Left colon (tissue), 2 donors: ENCODE data around the gene TMSB10. TPM values are rescaled to one million over a fixed set of nuclear protein-coding genes. Genes with fewer than 3 reads are reported as not detected.
"Not testable (repeated sequence)": the region's sequence is repeated elsewhere in the genome, so short reads cannot be mapped to it uniquely, and the experiment has no call there.

Source experiments
- ATAC-seq: fragments of 200-7000 bp; cut with Tn5 transposase; one replicate; pipeline ENCODE4 v1.9.1; 2020; ENCODE audit warnings: mild to moderate bottlenecking, moderate library complexity
- DNase-seq, 2 donors: peaks; one replicate each; pipeline ENCODE4 v3.0.0-alpha.2; 2020
- intact Hi-C, 2 donors: fragments of 100-400 bp; cut with DNase I in 1 of 2; cut with micrococcal nuclease in 1 of 2; formaldehyde crosslinking; loops; one replicate each; pipeline versions ENCODE4 v1.11.2 to v1.14.0; 2022; cut with DNase I, micrococcal nuclease
- long read RNA-seq: library from polyadenylated mRNA; unstranded; transcript quantifications from one replicate; pipeline ENCODE4 v2.0.0, GENCODE V29; 2021
- total RNA-seq, 2 donors: library from RNA; stranded (reverse); fragmentation: NEBNext Ultra II Directional; extraction: Animal tissue kit (Norgen Biotek cat#: 25700); gene quantifications; one replicate each; pipeline ENCODE4 v1.2.1, GENCODE V29; 2021
- donor health status: DM: no; HTN: no; CAD: no.
- donor health status: DM: yes; HTN: yes; CAD: no.

Gene TMSB10
- 1,000 to 10,000 TPM; 1,780 to 2,331 TPM for total RNA-seq
- long read RNA-seq, transcript TMSB10-201 (3 exons, 496 nt) = major isoform, 441 of 474 reads
- long read RNA-seq, partial matches to known transcripts = 28 of 474 reads
- long read RNA-seq, other reads (novel, unspliced or antisense) = 5 of 474 reads

GRCh38 chr2:84905181-84906107 is at the start of gene TMSB10:
Gene TMSB10 (plus strand): TSS chr2:84905656.
- intact Hi-C loops = no loop called here
- DNase-seq (peak; percentile 90 to 94), ATAC-seq (peak; percentile 80)

DNA sequence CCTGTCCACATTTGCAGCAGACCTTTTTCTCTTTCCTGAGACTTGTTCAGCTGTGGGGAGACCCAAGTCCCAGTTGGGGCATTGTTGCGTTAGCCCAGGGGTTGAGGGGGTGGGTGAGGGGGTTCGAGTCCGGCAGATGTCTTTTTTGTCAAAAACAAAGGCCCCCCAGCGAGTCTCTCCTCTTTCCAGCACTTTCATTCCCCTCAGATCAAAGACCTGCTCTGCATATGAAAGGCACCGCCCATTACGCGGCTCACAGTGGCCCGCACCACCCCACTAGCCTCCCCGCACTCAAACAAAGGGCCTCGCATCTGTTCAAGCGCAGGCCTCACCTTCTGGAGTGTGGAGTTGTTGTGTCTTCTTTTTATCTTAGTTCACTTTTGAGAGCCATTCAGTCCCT is 49.7 kb upstream of the TMSB10 start:
- intact Hi-C loops = no loop called here
- no peak for DNase-seq
- ATAC-seq = no peak

GRCh38 chr2:84856787-84857186 is 48.7 kb upstream of the TMSB10 start:
- DNase-seq (no peak), ATAC-seq (peak; percentile 76)
- intact Hi-C loops = no loop called here

GRCh38 chr2:84857566-84857965 is 47.9 kb upstream of the TMSB10 start:
- intact Hi-C loops = no loop called here

DNA sequence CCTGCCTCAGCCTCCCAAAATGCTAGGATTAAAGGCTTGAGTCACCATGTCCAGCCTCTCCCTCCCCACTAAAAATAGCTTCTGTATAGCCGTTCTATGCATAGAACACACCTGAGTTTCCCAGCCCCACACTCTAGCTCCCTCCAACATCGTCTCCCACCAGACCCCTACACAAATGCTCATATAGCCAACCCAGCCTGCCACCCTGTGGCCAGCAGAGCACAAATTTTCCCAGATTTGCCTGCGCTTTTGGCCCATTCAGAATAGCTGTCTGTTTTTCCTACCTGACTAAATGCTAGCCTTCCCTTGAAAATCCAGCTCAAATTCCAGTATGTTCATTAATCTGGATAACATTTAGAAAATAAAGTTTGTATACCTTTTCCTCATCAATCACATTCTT is 47.3 kb upstream of the TMSB10 start:
- ATAC-seq (no peak), DNase-seq (no peak)
- intact Hi-C loops = no loop called here

More at GRCh38 chr2:84857566-84857965, 47.9 kb upstream of the TMSB10 start:
- DNase-seq (no peak), ATAC-seq (no peak)

DNA sequence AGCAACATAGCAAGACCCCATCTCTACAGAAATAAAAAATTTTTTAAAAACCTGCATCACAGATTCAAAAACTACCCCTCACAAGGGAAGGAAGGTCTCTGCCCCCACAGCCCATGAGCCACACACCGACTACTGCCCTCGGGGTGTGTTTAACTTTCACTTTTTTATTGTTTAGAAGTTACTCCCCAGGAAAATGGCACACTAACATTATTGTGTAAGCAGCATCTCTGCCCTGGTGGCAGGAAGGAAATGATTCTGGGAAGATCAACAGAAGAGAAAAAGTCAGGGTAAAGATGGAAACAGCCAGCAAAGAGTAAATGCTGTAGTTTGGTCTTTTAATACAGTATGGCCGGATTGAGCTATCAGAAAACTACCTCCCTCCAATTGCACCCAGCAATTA is 46.5 kb upstream of the TMSB10 start:
- ATAC-seq (peak; percentile 39), DNase-seq (no peak)
- intact Hi-C loops = no loop called here

DNA sequence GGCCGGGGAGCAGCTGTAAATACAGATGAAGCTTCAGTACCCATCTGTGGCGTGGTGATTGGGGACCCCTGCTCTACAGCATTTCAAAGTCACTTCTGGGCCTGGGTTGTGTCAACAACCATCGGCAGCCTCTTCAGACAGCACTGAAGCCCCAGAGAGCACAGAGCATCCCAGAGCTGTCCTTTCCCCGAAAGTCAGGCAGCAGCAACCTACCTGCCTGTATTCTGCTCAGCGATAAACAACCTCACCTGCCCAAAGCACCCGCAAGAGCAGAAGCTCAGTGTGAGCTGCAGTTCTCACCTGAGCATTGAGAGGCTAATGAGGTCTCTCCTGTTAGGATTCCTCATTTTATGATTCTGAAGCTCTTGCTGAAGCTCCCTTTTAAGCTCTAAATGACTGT is 43.9 kb upstream of the TMSB10 start:
- ATAC-seq (no peak), DNase-seq (no peak)
- intact Hi-C loops = no loop called here

DNA sequence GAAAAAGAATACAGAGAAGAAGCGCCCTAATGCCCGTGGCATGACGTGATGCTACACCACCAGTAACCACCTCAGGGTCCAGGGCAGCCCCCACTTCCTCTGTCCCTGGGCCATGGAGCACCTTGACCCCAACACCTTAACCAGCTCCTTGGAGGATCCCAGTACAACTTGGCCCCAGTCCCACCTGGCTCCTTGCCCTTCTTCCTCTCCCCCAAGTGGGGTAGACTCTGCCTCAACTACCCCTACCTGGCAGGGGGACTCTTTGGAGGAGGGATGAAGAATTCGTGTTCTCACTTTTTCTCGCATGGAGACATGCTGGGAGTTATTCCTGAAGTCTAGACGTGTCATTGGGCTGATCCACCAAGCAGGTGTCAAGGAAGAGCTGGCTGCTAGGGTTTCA is 43.5 kb upstream of the TMSB10 start:
- DNase-seq (no peak), ATAC-seq (no peak)
- intact Hi-C loops = no loop called here

GRCh38 chr2:84865181-84865783 is 40.2 kb upstream of the TMSB10 start:
- no peak for DNase-seq
- intact Hi-C loops = no loop called here
- peak; percentile 57 for ATAC-seq

GRCh38 chr2:84866122-84866521 is 39.3 kb upstream of the TMSB10 start:
- intact Hi-C loops = no loop called here
- no peak for DNase-seq

GRCh38 chr2:84868327-84868726 is 37.1 kb upstream of the TMSB10 start:
- DNase-seq, intact Hi-C loops, ATAC-seq: not testable (repeated sequence)

More at GRCh38 chr2:84866122-84866521, 39.3 kb upstream of the TMSB10 start:
- no peak for ATAC-seq

DNA sequence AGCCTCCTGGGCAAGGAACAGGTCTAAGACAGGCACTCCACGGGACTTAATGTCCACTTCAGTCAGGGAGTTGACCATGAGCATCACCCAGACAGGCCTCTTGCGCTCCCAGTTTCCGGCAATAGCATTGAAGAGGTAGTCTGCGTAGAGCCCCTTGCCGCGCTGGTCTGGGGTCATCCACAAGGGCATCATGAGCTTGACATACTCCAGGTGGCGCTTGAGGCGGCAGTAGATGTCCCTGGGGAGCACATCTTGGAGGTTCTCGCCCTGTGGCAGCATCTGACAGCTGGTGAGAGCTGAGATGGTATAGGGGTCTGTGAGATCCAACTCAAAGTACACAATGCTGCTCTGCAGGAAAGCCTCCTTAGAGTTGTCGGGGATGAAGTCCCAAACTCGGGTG is 35.1 kb upstream of the TMSB10 start:
- ATAC-seq (peak; percentile 15), DNase-seq (no peak)
- intact Hi-C loops = no loop called here

DNA sequence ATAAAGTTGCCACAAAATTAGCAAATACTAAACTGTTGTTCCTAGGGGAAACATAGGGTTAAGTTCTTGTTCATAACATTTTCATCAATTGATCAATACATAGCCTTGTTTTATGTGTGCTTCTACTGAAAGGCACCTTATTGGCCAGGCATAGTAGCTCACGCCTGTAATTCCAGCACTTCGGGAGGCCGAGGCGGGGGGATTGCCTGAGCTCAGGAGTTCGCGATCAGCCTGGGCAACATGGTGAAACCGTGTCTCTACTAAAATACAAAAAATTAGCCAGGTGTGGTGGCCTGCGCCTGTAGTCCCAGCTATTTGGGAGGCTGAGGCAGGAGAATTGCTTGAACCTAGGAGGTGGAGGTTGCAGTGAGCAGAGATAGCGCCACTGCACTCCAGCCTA is 32.8 kb upstream of the TMSB10 start:
- ATAC-seq, DNase-seq, intact Hi-C loops: not testable (repeated sequence)

DNA sequence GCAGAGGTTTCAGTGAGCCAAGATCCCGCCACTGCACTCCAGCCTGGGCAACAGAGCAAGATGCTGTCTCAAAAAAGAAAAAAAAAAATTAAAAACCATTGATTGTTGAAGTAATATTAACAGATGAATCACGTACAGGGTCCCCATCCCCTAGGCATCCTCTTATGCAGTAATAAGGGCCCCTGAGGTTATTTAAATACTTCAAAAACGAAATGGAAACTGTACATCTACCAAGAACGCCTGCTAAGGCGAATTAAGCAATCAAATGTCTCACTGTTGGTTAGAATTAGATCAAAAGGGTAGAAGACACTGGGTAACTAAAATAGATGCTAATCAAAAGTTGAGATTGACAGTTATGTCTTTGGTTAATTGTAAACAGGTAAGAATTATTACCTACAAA is 32.1 kb upstream of the TMSB10 start:
- intact Hi-C loops = no loop called here
- ATAC-seq = no peak
- no peak for DNase-seq

GRCh38 chr2:84874381-84875212 is 30.9 kb upstream of the TMSB10 start:
- no peak for ATAC-seq
- DNase-seq = no peak
- intact Hi-C loops = no loop called here

- DNase-seq = no peak
- ATAC-seq = no peak
- intact Hi-C loops = no loop called here
Measured at GRCh38 chr2:84875213-84875560, 30.3 kb upstream of the TMSB10 start.

DNA sequence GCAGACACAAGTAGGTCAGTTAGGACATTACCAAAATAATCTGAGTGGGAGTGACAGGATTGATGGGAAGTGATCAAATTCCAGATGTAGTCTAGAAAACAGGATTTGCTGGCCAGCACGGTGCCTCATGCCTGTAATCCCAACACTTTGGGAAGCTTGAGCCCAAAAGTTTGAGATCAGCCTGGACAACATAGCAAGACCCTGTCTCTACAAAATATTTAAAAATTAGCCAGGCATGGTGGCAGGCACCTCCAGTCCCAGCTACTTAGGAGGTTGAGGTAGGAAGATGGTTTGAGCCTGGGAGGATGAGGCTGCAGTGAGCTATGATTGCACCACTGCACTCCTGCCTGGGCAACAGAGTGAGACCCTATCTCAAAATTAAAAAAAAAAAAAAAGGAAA is 29.8 kb upstream of the TMSB10 start:
- ATAC-seq, intact Hi-C loops, DNase-seq: not testable (repeated sequence)

DNA sequence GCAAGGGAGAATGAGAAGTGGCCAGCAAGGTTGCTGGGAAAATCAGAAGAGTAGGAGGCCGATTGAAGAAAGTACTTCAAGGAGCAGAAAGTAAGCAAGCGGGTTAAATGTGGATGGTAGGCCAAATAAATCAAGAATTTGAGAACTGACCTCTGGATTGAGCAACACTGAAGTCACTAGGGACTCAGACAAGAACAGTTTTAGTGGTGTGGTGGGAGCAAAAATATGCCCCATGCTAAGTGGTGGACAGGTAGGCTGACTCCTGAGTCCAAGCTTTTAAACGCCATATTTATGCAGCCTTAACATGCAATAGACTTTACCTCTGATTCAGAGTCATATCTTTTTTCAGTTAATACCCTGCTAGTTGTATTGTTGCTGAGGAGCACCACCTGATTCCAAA is 29.1 kb upstream of the TMSB10 start:
- DNase-seq = no peak
- intact Hi-C loops = no loop called here
- no peak for ATAC-seq

DNA sequence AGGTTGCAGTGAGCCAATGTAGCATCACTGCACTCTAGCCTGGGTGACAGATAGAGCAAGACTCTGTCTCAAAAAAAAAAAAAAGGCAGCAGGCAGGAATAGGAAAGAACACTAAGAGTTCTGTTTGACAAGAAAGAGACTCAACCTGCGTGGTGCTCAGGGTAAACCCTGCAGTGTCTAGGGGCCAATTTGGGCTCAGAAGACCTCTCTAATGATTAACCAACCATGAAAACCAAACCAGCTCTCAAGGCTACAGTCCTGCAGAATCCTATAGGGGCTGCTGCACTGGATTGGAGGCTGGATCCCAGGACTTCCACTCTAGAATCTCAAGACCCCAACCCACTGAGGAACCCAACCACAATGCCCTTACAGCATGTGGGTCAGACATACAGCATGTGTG is 27.0 kb upstream of the TMSB10 start:
- intact Hi-C loops = no loop called here
- ATAC-seq = peak; percentile 20
- DNase-seq = no peak
